22Rv1 (cell line): ENCODE results near the gene ST6GALNAC2.

ENCODE experiments used
- CTCF ChIP-seq: fragments of 450-650 bp; IDR thresholded peaks from 2 replicates; pipeline ENCODE4 v1.5.1; 2017; ENCODE audit warnings: mild to moderate bottlenecking
- ZFX ChIP-seq: fragments of 450-650 bp; IDR thresholded peaks from 2 replicates; pipeline ENCODE4 v1.6.1; 2017; ENCODE audit warnings: antibody characterized with exemption, borderline replicate concordance

GRCh38 chr17:76582660-76583059, 3.0 kb downstream of the ST6GALNAC2 start:
- TF ChIP-seq CTCF (no peak), ZFX (no peak)
